ENCODE results near the gene EHD4. TPM values are rescaled to one million over a fixed set of nuclear protein-coding genes. Genes with fewer than 3 reads are reported as not detected.

Gene EHD4
- total RNA-seq, 6 experiments from 2014 or later: 14.1 to 21.8 (median 18.1) TPM

- no peaks in the 10 kb centered on the region; the same call in 1 of the 2 replicates for H3K36me3 Mint-ChIP-seq (ENCODE audit: low read depth)
- peak overlapping the region; percentile 89 for H3K4me3 Mint-ChIP-seq
- peaks cover 44% of the 10 kb centered on the region for H3K4me1 Mint-ChIP-seq (ENCODE audit: low read depth)
- TF ChIP-seq, protein P1, sequence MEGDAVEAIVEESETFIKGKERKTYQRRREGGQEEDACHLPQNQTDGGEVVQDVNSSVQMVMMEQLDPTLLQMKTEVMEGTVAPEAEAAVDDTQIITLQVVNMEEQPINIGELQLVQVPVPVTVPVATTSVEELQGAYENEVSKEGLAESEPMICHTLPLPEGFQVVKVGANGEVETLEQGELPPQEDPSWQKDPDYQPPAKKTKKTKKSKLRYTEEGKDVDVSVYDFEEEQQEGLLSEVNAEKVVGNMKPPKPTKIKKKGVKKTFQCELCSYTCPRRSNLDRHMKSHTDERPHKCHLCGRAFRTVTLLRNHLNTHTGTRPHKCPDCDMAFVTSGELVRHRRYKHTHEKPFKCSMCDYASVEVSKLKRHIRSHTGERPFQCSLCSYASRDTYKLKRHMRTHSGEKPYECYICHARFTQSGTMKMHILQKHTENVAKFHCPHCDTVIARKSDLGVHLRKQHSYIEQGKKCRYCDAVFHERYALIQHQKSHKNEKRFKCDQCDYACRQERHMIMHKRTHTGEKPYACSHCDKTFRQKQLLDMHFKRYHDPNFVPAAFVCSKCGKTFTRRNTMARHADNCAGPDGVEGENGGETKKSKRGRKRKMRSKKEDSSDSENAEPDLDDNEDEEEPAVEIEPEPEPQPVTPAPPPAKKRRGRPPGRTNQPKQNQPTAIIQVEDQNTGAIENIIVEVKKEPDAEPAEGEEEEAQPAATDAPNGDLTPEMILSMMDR (IDR thresholded peaks at IDR 0.05): no peak
- H3K9me3 Mint-ChIP-seq: no peaks in the 10 kb centered on the region
- H3K27ac Mint-ChIP-seq: peak overlapping the region; percentile 77; the same call in 1 of the 2 replicates
- peaks cover 4% of the 10 kb centered on the region; the same call in 1 of the 2 replicates for H3K27me3 Mint-ChIP-seq (ENCODE audit: insufficient read depth)
- DNase-seq: no peak
These were observed 1.9 kb downstream of the EHD4 start for GRCh38 chr15:41970456-41970855.

- peaks cover 2% of the 10 kb centered on the region; the same call in 1 of the 2 replicates for H3K27me3 Mint-ChIP-seq (ENCODE audit: insufficient read depth)
- no peaks in the 10 kb centered on the region; the same call in 1 of the 2 replicates for H3K36me3 Mint-ChIP-seq (ENCODE audit: low read depth)
- peak overlapping the region; percentile 77; the same call in 1 of the 2 replicates for H3K27ac Mint-ChIP-seq
- TF ChIP-seq, protein P1 (IDR thresholded peaks at IDR 0.05): no peak
- peak overlapping the region; percentile 89 for H3K4me3 Mint-ChIP-seq
- DNase-seq: peak; percentile 20
- H3K9me3 Mint-ChIP-seq: no peaks in the 10 kb centered on the region
- peaks cover 44% of the 10 kb centered on the region for H3K4me1 Mint-ChIP-seq (ENCODE audit: low read depth)
These were observed 2.4 kb downstream of the EHD4 start for GRCh38 chr15:41969851-41970431.

DNA sequence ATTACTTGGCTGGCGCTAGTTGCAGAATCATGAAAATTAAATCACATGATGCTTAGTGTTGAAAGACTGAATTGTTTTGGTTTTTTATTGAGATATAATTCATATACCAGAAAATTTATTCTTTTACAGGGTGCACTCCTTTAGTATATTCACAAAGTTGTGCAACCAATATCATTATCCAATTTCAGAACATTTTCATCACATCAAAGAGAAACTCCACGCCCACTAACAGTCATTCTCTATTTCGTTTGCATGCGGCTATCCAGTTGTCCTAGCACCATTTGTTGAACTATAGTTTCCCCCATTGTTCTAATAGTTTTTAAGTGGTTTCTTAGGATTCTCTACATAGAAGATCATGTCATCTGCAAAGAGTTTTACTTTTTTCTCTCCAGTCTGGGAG is 3.7 kb downstream of the EHD4 start:
- no peaks in the 10 kb centered on the region; the same call in 1 of the 2 replicates for H3K36me3 Mint-ChIP-seq (ENCODE audit: low read depth)
- peaks cover 2% of the 10 kb centered on the region; the same call in 1 of the 2 replicates for H3K27me3 Mint-ChIP-seq (ENCODE audit: insufficient read depth)
- H3K4me1 Mint-ChIP-seq (ENCODE audit: low read depth): peaks cover 44% of the 10 kb centered on the region
- no peak for DNase-seq
- TF ChIP-seq, protein P1 (IDR thresholded peaks at IDR 0.05): no peak
- H3K9me3 Mint-ChIP-seq: no peaks in the 10 kb centered on the region
- no peak overlapping the region; the same call in 1 of the 2 replicates for H3K27ac Mint-ChIP-seq
- H3K4me3 Mint-ChIP-seq: no peak overlapping the region

- TF ChIP-seq, protein P1 (IDR thresholded peaks at IDR 0.05): no peak
- no peak for DNase-seq
- no peak overlapping the region for H3K4me3 Mint-ChIP-seq
- H3K9me3 Mint-ChIP-seq: no peaks in the 10 kb centered on the region
- peaks cover 49% of the 10 kb centered on the region for H3K4me1 Mint-ChIP-seq (ENCODE audit: low read depth)
- H3K36me3 Mint-ChIP-seq (ENCODE audit: low read depth): no peaks in the 10 kb centered on the region; the same call in 1 of the 2 replicates
- H3K27me3 Mint-ChIP-seq (ENCODE audit: insufficient read depth): peaks cover 2% of the 10 kb centered on the region; the same call in 1 of the 2 replicates
- H3K27ac Mint-ChIP-seq: peak overlapping the region; percentile 56; the same call in 1 of the 2 replicates
These were observed 4.7 kb downstream of the EHD4 start for GRCh38 chr15:41967506-41968206.

DNA sequence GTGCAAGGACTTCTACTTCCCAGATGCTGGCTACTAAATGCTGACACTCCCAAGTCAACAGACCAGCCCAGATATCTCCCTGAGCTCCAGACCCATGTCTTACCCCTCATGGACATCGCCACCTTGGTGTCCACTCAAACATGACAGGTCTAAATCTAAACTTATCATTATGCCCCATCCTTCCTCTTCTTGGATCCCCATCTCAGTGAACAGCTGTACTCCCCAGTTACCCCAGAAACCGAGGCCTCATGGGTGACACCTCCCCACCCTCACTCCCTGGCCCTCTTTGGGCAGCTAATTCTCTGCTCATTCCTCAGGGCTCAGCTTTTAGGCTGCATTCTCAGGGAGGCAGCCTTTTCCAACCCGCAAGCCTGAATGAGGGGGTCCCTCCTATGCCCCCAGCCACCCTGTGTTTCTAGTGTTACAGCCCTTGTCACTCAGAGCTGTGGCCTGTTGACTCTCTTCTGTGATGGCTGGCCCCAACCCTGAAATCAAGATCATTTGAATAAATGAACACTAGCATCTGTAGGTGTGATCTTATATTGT is 5.4 kb downstream of the EHD4 start:
- Mint-ChIP-seq H3K27me3 (ENCODE audit: insufficient read depth) (peaks cover 2% of the 10 kb centered on the region; the same call in 1 of the 2 replicates), H3K27ac (no peak overlapping the region), H3K4me1 (ENCODE audit: low read depth) (peaks cover 53% of the 10 kb centered on the region), H3K36me3 (ENCODE audit: low read depth) (peaks cover 3% of the 10 kb centered on the region), H3K4me3 (no peak overlapping the region), H3K9me3 (no peaks in the 10 kb centered on the region)
- TF ChIP-seq, protein P1 (IDR thresholded peaks at IDR 0.05): 0 out of 2 replicates have a peak, but pooled peaks have one; percentile 6
- DNase-seq: no peak

Measured in HFFc6 (cell line).